Medulla oblongata (tissue), 1 donor: ENCODE results near the gene STBD1.
"Not testable (repeated sequence)": the region's sequence is repeated elsewhere in the genome, so short reads cannot be mapped to it uniquely, and the experiment has no call there.

ENCODE experiments used
- DNase-seq: peaks from one replicate; pipeline ENCODE4 v3.0.0-alpha.2; 2015; ENCODE audit errors: extremely low spot score

Gene STBD1

GRCh38 chr4:76322236-76322635 lies 15.7 kb downstream of the STBD1 start:
- no peak for DNase-seq

- no peak for DNase-seq
Measured at GRCh38 chr4:76325072-76325471, 18.5 kb downstream of the STBD1 start.

- no peak for DNase-seq
Measured at GRCh38 chr4:76326515-76326914, 20.0 kb downstream of the STBD1 start.

- DNase-seq, result no peak
Measured at GRCh38 chr4:76334885-76335284, 28.4 kb downstream of the STBD1 start.

- DNase-seq, result no peak
Measured at GRCh38 chr4:76339364-76339763, 32.8 kb downstream of the STBD1 start.

- DNase-seq, result no peak
Measured at GRCh38 chr4:76341063-76341462, 34.5 kb downstream of the STBD1 start.

GRCh38 chr4:76342191-76342590 lies 35.7 kb downstream of the STBD1 start:
- no peak for DNase-seq

- DNase-seq, result no peak
Measured at GRCh38 chr4:76342803-76343202, 36.3 kb downstream of the STBD1 start.

GRCh38 chr4:76354517-76355473 lies 48.3 kb downstream of the STBD1 start:
- DNase-seq, result no peak

GRCh38 chr4:76357981-76358380 lies 51.4 kb downstream of the STBD1 start:
- no peak for DNase-seq

- not testable (repeated sequence) for DNase-seq
Measured at GRCh38 chr4:76359881-76360466, 53.4 kb downstream of the STBD1 start.
